Activated CD4-positive, alpha-beta memory T cell treated with anti-CD3 and anti-CD28 coated beads, Interleukin-2, amount 10 ng/mL, durations not matched to agents 7 days and 5 days (primary cell): ENCODE measurements around the gene CASQ1. TPM values are rescaled to one million over a fixed set of nuclear protein-coding genes. Genes with fewer than 3 reads are reported as not detected.

Experiments used
- CTCF ChIA-PET: fragments of 350-600 bp; sonication (Branson Sonifier 250); formaldehyde crosslinking; loops from one replicate; lab custom pipeline; 2021; ENCODE audit warnings: antibody characterized with exemption, inconsistent platforms; lab: Charles Lee
- POLR2A ChIA-PET: fragments of 350-600 bp; sonication (Branson Sonifier 250); formaldehyde crosslinking; loops from one replicate; lab custom pipeline; 2021; ENCODE audit warnings: antibody characterized with exemption; lab: Charles Lee
- DNase-seq: peaks from one replicate; pipeline ENCODE4 v3.0.0-alpha.2; 2020
- H3K27ac Mint-ChIP-seq: one replicate; pipeline ENCODE4 v1.8.0; 2021; ENCODE audit warnings: mild to moderate bottlenecking, mixed read lengths
- H3K27me3 Mint-ChIP-seq: one replicate; pipeline ENCODE4 v1.8.0; 2021; ENCODE audit warnings: mixed read lengths
- H3K36me3 Mint-ChIP-seq: one replicate; pipeline ENCODE4 v1.8.0; 2021; ENCODE audit warnings: low read depth, mixed read lengths
- H3K4me1 Mint-ChIP-seq: one replicate; pipeline ENCODE4 v1.8.0; 2021; ENCODE audit warnings: mixed read lengths
- H3K4me3 Mint-ChIP-seq: one replicate; pipeline ENCODE4 v1.8.0; 2021; ENCODE audit warnings: mild to moderate bottlenecking, mixed read lengths
- H3K9me3 Mint-ChIP-seq: one replicate; pipeline ENCODE4 v1.8.0; 2021; ENCODE audit warnings: mixed read lengths
- total RNA-seq, 2 experiments: library from RNA; stranded (reverse); gene quantifications; one replicate each; pipeline ENCODE4 v1.2.3, GENCODE V29; 2021

The CASQ1 gene
- total RNA-seq: under 1 TPM in 1 of 2 experiments, not detected in 1; 0.35 TPM

DNA sequence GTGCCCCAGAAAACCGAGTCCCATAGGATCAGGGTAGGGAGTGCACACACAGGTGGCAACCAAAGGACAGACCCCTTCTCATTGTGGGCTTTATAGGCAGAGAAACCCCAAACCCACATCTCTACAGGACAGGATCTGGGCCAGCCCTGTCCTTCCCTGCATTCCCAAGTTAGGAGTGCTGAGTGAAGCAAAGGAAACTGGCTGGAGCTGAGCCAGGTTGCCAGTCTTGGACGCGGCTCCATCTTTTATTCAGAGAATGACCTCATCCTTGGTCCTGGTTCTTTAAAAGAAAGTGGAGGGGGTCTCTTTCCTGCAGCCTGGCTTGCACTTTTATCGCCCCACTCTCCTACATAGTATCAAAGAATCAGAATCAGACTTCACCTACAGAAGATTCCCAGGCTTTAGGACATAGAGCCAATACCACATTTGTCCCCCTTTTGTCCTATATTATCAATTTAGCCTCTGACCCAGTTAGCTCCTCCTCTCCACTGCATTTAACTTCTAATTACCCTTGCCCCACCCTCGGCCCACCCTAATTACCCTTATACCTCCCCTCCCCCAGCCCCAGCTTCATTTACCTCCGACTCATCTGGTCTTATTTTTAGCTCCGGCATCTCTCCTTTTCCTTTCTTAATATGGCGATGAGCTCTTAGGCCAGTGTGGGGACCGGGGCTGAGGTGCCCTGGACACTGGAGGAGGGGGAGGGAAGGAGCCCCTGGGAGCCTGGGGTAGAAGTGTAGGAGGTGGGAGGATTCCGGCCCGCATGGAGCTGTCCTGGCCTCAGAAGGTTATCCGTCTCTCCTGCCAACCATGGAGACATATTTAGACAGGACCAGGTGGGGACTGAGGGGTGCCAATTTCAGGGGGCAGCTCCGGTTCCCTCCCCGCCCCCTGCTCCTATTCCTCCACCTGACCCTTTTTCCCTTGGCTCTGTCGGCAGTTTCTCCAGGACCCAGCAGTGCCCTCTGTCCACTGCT is at the start of gene CASQ1:
TSS of gene CASQ1 (plus strand) at position 927 of the 977 bp plus-strand sequence. CDS start 177 bp downstream, outside the sequence.
- peaks cover 4% of the 10 kb centered on the region for H3K27me3 Mint-ChIP-seq
- no peaks in the 10 kb centered on the region for H3K36me3 Mint-ChIP-seq
- no peak within 1 kb of the TSS for H3K4me3 Mint-ChIP-seq
- H3K9me3 Mint-ChIP-seq: no peaks in the 10 kb centered on the region
- ChIA-PET POLR2A (no interaction called here), CTCF (interaction anchor here (1.1 to 5.5 kb wide), 4 partner anchors 62 to 190 kb away, joined by 3 to 68 read pairs (median 21); no protein-coding TSS in a partner anchor)
- no peaks in the 10 kb centered on the region for H3K4me1 Mint-ChIP-seq
- no peak within 1 kb of the TSS for H3K27ac Mint-ChIP-seq
- DNase-seq: no peak

- no peak overlapping the region for H3K4me3 Mint-ChIP-seq
- CTCF ChIA-PET: no interaction called here
- no peaks in the 10 kb centered on the region for H3K9me3 Mint-ChIP-seq
- H3K4me1 Mint-ChIP-seq: no peaks in the 10 kb centered on the region
- no peaks in the 10 kb centered on the region for H3K36me3 Mint-ChIP-seq
- POLR2A ChIA-PET: no interaction called here
- no peak for DNase-seq
- H3K27ac Mint-ChIP-seq: no peak overlapping the region
- peaks cover 39% of the 10 kb centered on the region for H3K27me3 Mint-ChIP-seq
These were observed 46.7 kb upstream of the CASQ1 start for GRCh38 chr1:160143695-160144094.

GRCh38 chr1:160144921-160145320 is 45.5 kb upstream of the CASQ1 start:
- Mint-ChIP-seq H3K9me3 (no peaks in the 10 kb centered on the region), H3K4me3 (no peak overlapping the region), H3K4me1 (no peaks in the 10 kb centered on the region), H3K27ac (no peak overlapping the region), H3K36me3 (no peaks in the 10 kb centered on the region), H3K27me3 (peaks cover 37% of the 10 kb centered on the region)
- DNase-seq: no peak
- POLR2A ChIA-PET: no interaction called here
- CTCF ChIA-PET: interaction anchor here (1.1 kb wide), 1 partner anchor 145 kb away, joined by 4 read pairs; no protein-coding TSS in a partner anchor

DNA sequence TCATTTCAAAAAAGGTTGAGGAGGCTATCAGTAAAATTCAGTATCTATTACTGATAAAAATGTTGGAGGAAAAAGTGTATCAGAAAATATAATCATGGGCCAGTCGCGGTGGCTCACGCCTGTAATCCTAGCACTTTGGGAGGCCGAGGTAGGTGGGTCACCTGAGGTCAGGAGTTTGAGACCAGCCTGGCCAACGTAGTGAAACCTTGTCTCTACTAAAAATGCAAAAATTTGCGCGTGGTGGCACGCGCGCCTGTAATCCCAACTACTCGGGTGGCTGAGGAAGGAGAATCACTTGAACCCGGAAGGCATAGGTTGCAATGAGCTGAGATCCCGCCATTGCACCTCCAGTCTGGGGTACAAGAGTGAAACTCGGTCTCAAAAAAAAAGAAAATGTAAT is 44.3 kb upstream of the CASQ1 start:
- DNase-seq: no peak
- no peaks in the 10 kb centered on the region for H3K4me1 Mint-ChIP-seq
- peaks cover 36% of the 10 kb centered on the region for H3K27me3 Mint-ChIP-seq
- H3K9me3 Mint-ChIP-seq: no peaks in the 10 kb centered on the region
- no peak overlapping the region for H3K4me3 Mint-ChIP-seq
- no peaks in the 10 kb centered on the region for H3K36me3 Mint-ChIP-seq
- no peak overlapping the region for H3K27ac Mint-ChIP-seq
- CTCF ChIA-PET: no interaction called here
- POLR2A ChIA-PET: no interaction called here

DNA sequence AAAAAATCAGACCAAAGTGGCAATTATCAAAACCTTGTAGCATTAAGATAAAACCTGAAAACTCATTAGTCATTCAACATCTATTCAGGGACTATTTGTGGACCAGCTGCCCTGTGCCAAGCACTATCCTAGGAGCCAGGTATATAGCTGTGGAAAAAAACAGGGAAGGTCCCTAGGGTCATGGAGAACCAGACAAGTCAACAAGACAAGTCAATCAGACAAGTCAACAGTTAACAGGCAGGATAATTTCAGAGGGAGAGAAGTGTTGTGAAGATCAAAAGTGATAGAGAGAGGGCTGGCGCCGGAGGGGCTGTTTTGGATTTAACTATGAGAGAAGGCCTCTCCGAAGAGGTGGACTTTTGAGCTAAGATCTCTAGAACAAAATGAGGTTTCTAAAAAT is 42.3 kb upstream of the CASQ1 start:
- POLR2A ChIA-PET: no interaction called here
- CTCF ChIA-PET: interaction anchor here (0.7 to 1.4 kb wide), 2 partner anchors 48 to 143 kb away, joined by 3 read pairs; no protein-coding TSS in a partner anchor
- H3K9me3 Mint-ChIP-seq: no peaks in the 10 kb centered on the region

GRCh38 chr1:160149233-160149632 is 41.1 kb upstream of the CASQ1 start:
- POLR2A ChIA-PET: no interaction called here
- CTCF ChIA-PET: interaction anchor here (0.6 kb wide), 1 partner anchor 9 kb away, joined by 5 read pairs; no protein-coding TSS in a partner anchor
- H3K4me3 Mint-ChIP-seq: no peak overlapping the region
- no peak overlapping the region for H3K27ac Mint-ChIP-seq
- H3K36me3 Mint-ChIP-seq: no peaks in the 10 kb centered on the region
- no peak for DNase-seq
- H3K27me3 Mint-ChIP-seq: peaks cover 13% of the 10 kb centered on the region
- H3K9me3 Mint-ChIP-seq: no peaks in the 10 kb centered on the region
- H3K4me1 Mint-ChIP-seq: no peaks in the 10 kb centered on the region

More for the DNA sequence above, 42.3 kb upstream of the CASQ1 start:
- no peak for DNase-seq
- Mint-ChIP-seq H3K4me1 (no peaks in the 10 kb centered on the region), H3K27ac (no peak overlapping the region), H3K27me3 (peaks cover 19% of the 10 kb centered on the region), H3K4me3 (no peak overlapping the region), H3K36me3 (no peaks in the 10 kb centered on the region)

DNA sequence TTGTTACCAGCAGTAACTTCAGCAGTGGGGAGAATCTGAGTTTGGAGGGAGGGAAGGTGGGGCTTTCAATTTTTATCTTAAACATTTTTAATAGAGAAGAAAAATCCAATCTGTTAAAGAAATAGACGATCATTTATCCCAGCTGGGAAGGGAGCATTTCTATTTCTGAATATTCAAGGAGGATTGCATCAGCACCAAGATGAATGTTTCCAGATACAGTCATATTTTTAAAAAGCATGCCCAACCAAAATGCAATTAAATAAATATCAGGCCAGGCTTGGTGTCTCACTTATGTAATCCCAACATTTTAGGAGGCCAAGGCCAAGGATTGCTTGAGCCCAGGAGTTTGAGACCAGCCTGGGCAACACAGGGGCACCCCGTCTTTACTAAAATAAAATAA is 40.7 kb upstream of the CASQ1 start:
- no peak for DNase-seq
- Mint-ChIP-seq H3K27ac (no peak overlapping the region), H3K4me3 (no peak overlapping the region), H3K4me1 (no peaks in the 10 kb centered on the region), H3K36me3 (no peaks in the 10 kb centered on the region), H3K9me3 (no peaks in the 10 kb centered on the region), H3K27me3 (peaks cover 15% of the 10 kb centered on the region)
- POLR2A ChIA-PET: no interaction called here
- CTCF ChIA-PET: no interaction called here

- ChIA-PET POLR2A (no interaction called here), CTCF (no interaction called here)
- Mint-ChIP-seq H3K9me3 (no peaks in the 10 kb centered on the region), H3K36me3 (no peaks in the 10 kb centered on the region), H3K4me3 (no peak within 1 kb of the TSS), H3K27me3 (peaks cover 17% of the 10 kb centered on the region), H3K27ac (no peak within 1 kb of the TSS), H3K4me1 (no peaks in the 10 kb centered on the region)
- no peak for DNase-seq
These were observed 39.1 kb upstream of the CASQ1 start, which contains the start of gene ATP1A4 for GRCh38 chr1:160151303-160151702. TSS of gene ATP1A4 (plus strand) at chr1:160151603. CDS start at chr1:160152041, 438 bp downstream.

- no peaks in the 10 kb centered on the region for H3K36me3 Mint-ChIP-seq
- DNase-seq: no peak
- no peaks in the 10 kb centered on the region for H3K4me1 Mint-ChIP-seq
- peaks cover 24% of the 10 kb centered on the region for H3K27me3 Mint-ChIP-seq
- no peaks in the 10 kb centered on the region for H3K9me3 Mint-ChIP-seq
- H3K4me3 Mint-ChIP-seq: no peak overlapping the region
- CTCF ChIA-PET: interaction anchor here (0.7 kb wide), 1 partner anchor 100 kb away, joined by 4 read pairs; no protein-coding TSS in a partner anchor
- no peak overlapping the region for H3K27ac Mint-ChIP-seq
- POLR2A ChIA-PET: no interaction called here
These were observed 35.6 kb upstream of the CASQ1 start for GRCh38 chr1:160154790-160155189.

DNA sequence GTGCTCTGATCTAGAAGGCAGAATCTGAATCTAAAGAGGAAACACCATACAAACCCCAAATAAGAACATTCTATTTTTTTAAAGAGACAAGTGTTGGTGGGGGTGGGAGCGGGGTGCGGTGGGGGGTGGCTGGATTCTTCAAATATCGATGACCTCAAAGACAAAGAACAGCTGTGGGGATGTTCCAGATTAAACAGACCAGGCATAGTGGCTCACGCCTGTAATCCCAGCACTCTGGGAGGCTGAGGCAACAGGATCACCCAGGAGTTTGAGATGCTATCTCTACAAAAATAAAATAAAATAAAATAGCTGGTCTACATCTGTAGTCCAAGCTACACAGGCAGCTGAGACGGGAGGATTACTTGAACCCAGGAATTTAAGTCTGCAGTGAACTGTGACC is 34.0 kb upstream of the CASQ1 start:
- ChIA-PET POLR2A (no interaction called here), CTCF (no interaction called here)
- H3K9me3 Mint-ChIP-seq: no peaks in the 10 kb centered on the region
- no peaks in the 10 kb centered on the region for H3K36me3 Mint-ChIP-seq
- no peak for DNase-seq
- peaks cover 26% of the 10 kb centered on the region for H3K27me3 Mint-ChIP-seq
- no peaks in the 10 kb centered on the region for H3K4me1 Mint-ChIP-seq
- H3K27ac Mint-ChIP-seq: no peak overlapping the region
- H3K4me3 Mint-ChIP-seq: no peak overlapping the region

GRCh38 chr1:160157174-160157573 is 33.2 kb upstream of the CASQ1 start:
- Mint-ChIP-seq H3K27ac (no peak overlapping the region), H3K27me3 (peaks cover 29% of the 10 kb centered on the region), H3K4me1 (peaks cover 4% of the 10 kb centered on the region), H3K36me3 (no peaks in the 10 kb centered on the region), H3K9me3 (no peaks in the 10 kb centered on the region), H3K4me3 (no peak overlapping the region)
- ChIA-PET CTCF (no interaction called here), POLR2A (interaction anchor here (0.5 kb wide), 1 partner anchor 80 kb away, joined by 4 read pairs; no protein-coding TSS in a partner anchor)
- DNase-seq: no peak

GRCh38 chr1:160158031-160158430 is 32.3 kb upstream of the CASQ1 start:
- Mint-ChIP-seq H3K27me3 (peaks cover 29% of the 10 kb centered on the region), H3K27ac (no peak overlapping the region), H3K9me3 (no peaks in the 10 kb centered on the region), H3K36me3 (no peaks in the 10 kb centered on the region), H3K4me1 (peaks cover 6% of the 10 kb centered on the region), H3K4me3 (no peak overlapping the region)
- no peak for DNase-seq
- ChIA-PET CTCF (interaction anchor here (1.0 kb wide), 1 partner anchor 219 kb away, joined by 3 read pairs; no protein-coding TSS in a partner anchor), POLR2A (interaction anchor here (0.7 kb wide), 1 partner anchor 27 kb away, joined by 3 read pairs; no protein-coding TSS in a partner anchor)

DNA sequence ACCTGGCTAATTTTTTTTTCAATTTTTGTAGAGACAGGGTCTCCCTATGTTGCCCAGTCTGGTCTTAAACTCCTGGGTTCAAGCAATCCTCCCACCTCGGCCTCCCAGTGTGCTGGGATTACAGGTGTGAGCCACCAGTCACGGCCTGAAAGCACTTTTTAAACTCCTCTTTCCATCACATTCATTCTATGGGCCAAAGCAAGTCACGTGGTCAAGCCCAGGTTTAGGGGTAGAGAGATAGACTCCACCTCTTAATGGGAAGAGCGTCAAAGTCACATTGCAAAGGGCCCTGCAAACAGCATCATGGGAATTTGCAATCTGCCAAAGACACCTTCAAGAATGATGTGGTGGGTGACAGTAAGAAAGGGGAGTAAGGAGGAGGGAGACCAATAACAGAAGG is 31.8 kb upstream of the CASQ1 start:
- peaks cover 6% of the 10 kb centered on the region for H3K4me1 Mint-ChIP-seq
- no peak for DNase-seq
- ChIA-PET CTCF (interaction anchor here (1.0 kb wide), 1 partner anchor 218 kb away, joined by 3 read pairs; no protein-coding TSS in a partner anchor), POLR2A (no interaction called here)
- no peak overlapping the region for H3K27ac Mint-ChIP-seq
- H3K27me3 Mint-ChIP-seq: peaks cover 30% of the 10 kb centered on the region
- no peaks in the 10 kb centered on the region for H3K9me3 Mint-ChIP-seq
- H3K36me3 Mint-ChIP-seq: no peaks in the 10 kb centered on the region
- no peak overlapping the region for H3K4me3 Mint-ChIP-seq
